Spleen (tissue), 11 donors: ENCODE measurements around the gene CUL9. TPM values are rescaled to one million over a fixed set of nuclear protein-coding genes. Genes with fewer than 3 reads are reported as not detected.
A peak's percentile ranks its signal among the peaks of the same experiment; 100 is the strongest.

ENCODE experiments used
- DNase-seq: peaks from one replicate; pipeline ENCODE4 v3.0.0-alpha.2; 2020
- H3K27ac ChIP-seq, 8 donors: fragments of 200-600 bp; sonication (generic) in 7 of 8; 1 replicate in 4 of 8; 2 replicates in 4 of 8; pipeline versions ENCODE4 v1.5.0 to v1.8.0; 2016 to 2021; ENCODE audit warnings: inconsistent platforms in 4 of 8, mild to moderate bottlenecking in 4 of 8, moderate library complexity in 1 of 8
- H3K27me3 ChIP-seq, 7 donors: fragments of 200-600 bp; sonication (generic) in 6 of 7; replicated peaks in 1 of 7; 1 replicate in 4 of 7; 2 replicates in 3 of 7; pipeline versions ENCODE4 v1.5.0 to v1.8.0; 2016 to 2021; ENCODE audit warnings: inconsistent platforms in 3 of 7, mild to moderate bottlenecking in 1 of 7
- H3K36me3 ChIP-seq, 6 donors: fragments of 200-600 bp; sonication (generic) in 5 of 6; 1 replicate in 4 of 6; 2 replicates in 2 of 6; pipeline versions ENCODE4 v1.5.0 to v1.8.0; 2016 to 2021; ENCODE audit warnings: inconsistent platforms in 2 of 6
- H3K4me1 ChIP-seq, 6 donors: fragments of 200-600 bp; sonication (generic) in 5 of 6; 1 replicate in 3 of 6; 2 replicates in 3 of 6; pipeline versions ENCODE4 v1.5.0 to v1.8.0; 2016 to 2021; ENCODE audit warnings: inconsistent platforms in 3 of 6
- H3K4me3 ChIP-seq, 8 donors: fragments of 200-600 bp; sonication (generic) in 7 of 8; 1 replicate in 4 of 8; 2 replicates in 4 of 8; pipeline versions ENCODE4 v1.5.0 to v1.8.0; 2016 to 2021; ENCODE audit warnings: inconsistent platforms in 4 of 8, mild to moderate bottlenecking in 4 of 8, moderate library complexity in 2 of 8
- H3K9me3 ChIP-seq, 8 donors: fragments of 200-600 bp; sonication (generic) in 7 of 8; 1 replicate in 4 of 8; 2 replicates in 4 of 8; pipeline versions ENCODE4 v1.5.0 to v1.8.0; 2016 to 2021; ENCODE audit warnings: inconsistent platforms in 4 of 8
- POLR2A ChIP-seq, 3 donors: fragments of 450-650 bp; IDR thresholded peaks; one replicate each; pipeline ENCODE4 v1.5.1; 2017; ENCODE audit warnings: antibody characterized with exemption in 3 of 3, mild to moderate bottlenecking in 1 of 3
- POLR2AphosphoS5 ChIP-seq, 3 donors: sonication (generic); formaldehyde crosslinking; IDR thresholded peaks; one replicate each; pipeline ENCODE4 v1.5.1; 2017; ENCODE audit warnings: antibody characterized with exemption in 3 of 3
- WGBS, 5 donors: extraction: QIAGEN DNeasy Blood & Tissue Kit in 3 of 5; methylation state at CpG; one replicate each; pipeline versions ENCODE4 v1.1.5 to v1.1.7; 2013 to 2018; 5-methylcytosine and 5-hydroxymethylcytosine counted together
- intact Hi-C: fragments of 100-400 bp; cut with DNase I; formaldehyde crosslinking; loops from one replicate; pipeline ENCODE4 v1.15.0; 2023; ENCODE audit warnings: low total_unique reads
- polyA plus RNA-seq, 3 donors: library from polyadenylated mRNA; stranded (reverse); fragments of 200-250 nt; gene quantifications; one replicate each; pipeline ENCODE4 v1.2.1, GENCODE V29; 2013
- total RNA-seq, 7 donors: library from RNA; depleted of rRNA in 3 of 7; stranded (reverse); fragments of >200 nt in 3 of 7; fragmentation: NEBNext Ultra II Directional in 4 of 7; extraction: Animal tissue kit (Norgen Biotek cat#: 25700) in 4 of 7; gene quantifications; one replicate each; pipeline versions ENCODE4 v1.1.0 to v1.2.1, GENCODE V29; 2016 to 2021
- TF ChIP-seq, protein P1 (sequence below), 11 experiments: fragments of 200-600 bp in 7 of 11; fragments of 450-650 bp in 4 of 11; sonication (generic) in 4 of 11; IDR thresholded peaks in 8 of 11; conservative IDR thresholded peaks in 3 of 11; 1 replicate in 7 of 11; 2 replicates in 4 of 11; pipeline versions ENCODE4 v1.4.0 to v1.8.0; 2016 to 2021; ENCODE audit warnings: antibody characterized with exemption in 11 of 11, inconsistent platforms in 4 of 11, mild to moderate bottlenecking in 1 of 11
- donor health status: healthy with polysubstance abuse.
- donor health status: DM: no; HTN: no; CAD: no; lungs with moderate emphysema.
- donor health status: DM: no; HTN: no; CAD: no.
- donor health status: Bipolar disorder and iron deficiency.
- donor health status: healthy.
- donor health status: DM: no; HTN: no; CAD: no.
- donor health status: DM: yes; HTN: yes; CAD: no.

The CUL9 gene
- total and polyA plus RNA-seq, 10 donors: 50.4 to 145 (median 69.1) TPM

DNA sequence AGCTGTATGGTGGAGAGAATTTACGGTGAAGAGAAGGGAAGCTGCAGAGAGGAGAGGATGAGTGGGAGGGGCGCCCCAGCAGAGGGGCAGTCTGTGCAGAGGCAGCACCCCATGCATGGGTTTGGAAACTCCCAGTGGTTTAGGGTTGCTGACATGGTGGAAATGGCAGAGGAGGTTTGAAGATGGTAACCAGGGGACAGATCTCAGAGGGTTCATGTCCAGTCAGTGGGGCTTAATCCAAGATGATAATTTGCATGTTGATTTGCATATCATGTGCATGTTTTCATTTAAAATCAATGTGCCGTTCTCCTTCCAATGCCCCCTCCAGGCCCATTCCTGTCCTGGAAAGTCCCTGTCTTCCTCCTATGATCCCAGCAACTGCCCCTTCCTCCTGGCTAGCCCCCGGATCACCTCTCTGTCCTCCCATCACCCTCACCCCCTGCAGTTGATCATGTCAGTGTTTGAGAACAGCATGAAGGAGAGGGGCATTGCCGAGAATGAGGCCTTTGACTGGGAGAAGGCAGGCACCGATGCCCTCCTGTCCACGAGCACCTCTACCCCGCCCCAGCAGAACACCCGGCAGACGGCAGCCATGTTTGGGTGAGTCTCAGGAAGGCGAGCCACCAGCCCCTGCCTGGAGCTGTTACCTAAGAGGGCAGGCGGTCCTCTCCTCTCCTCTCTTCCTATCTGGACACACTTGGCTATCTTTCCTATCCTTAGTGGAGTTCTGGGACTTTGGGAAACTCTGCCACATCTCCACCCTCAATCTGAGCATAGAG lies 75.6 kb downstream of the CUL9 start:
- H3K36me3 ChIP-seq: no peaks in the 10 kb centered on the region
- H3K27ac ChIP-seq: no peak overlapping the region
- H3K27me3 ChIP-seq: peaks cover 0 to 27% (median 0%) of the 10 kb centered on the region in 7 donors
- TF ChIP-seq, protein P1, sequence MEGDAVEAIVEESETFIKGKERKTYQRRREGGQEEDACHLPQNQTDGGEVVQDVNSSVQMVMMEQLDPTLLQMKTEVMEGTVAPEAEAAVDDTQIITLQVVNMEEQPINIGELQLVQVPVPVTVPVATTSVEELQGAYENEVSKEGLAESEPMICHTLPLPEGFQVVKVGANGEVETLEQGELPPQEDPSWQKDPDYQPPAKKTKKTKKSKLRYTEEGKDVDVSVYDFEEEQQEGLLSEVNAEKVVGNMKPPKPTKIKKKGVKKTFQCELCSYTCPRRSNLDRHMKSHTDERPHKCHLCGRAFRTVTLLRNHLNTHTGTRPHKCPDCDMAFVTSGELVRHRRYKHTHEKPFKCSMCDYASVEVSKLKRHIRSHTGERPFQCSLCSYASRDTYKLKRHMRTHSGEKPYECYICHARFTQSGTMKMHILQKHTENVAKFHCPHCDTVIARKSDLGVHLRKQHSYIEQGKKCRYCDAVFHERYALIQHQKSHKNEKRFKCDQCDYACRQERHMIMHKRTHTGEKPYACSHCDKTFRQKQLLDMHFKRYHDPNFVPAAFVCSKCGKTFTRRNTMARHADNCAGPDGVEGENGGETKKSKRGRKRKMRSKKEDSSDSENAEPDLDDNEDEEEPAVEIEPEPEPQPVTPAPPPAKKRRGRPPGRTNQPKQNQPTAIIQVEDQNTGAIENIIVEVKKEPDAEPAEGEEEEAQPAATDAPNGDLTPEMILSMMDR (IDR thresholded peaks at IDR 0.05 in 8 of 11, conservative IDR thresholded peaks at IDR 0.05 in 3 of 11): no peak
- TF ChIP-seq POLR2AphosphoS5 (IDR thresholded peaks at IDR 0.05): no peak
- TF ChIP-seq POLR2A (IDR thresholded peaks at IDR 0.05): no peak
- intact Hi-C loops: no loop called here
- H3K9me3 ChIP-seq: no peaks in the 10 kb centered on the region
- peak; percentile 13 for DNase-seq
- 78 to 83% (median 81%) methylated on average over 9 to 12 of the region's 12 CpGs for WGBS, 5 donors
- no peaks in the 10 kb centered on the region for H3K4me1 ChIP-seq
- no peak overlapping the region for H3K4me3 ChIP-seq

GRCh38 chr6:43258180-43258579 lies 76.2 kb downstream of the CUL9 start:
- intact Hi-C loops: no loop called here
- Histone ChIP-seq H3K27me3 (peaks cover 0 to 21% (median 0%) of the 10 kb centered on the region in 7 donors), H3K36me3 (no peaks in the 10 kb centered on the region), H3K4me3 (no peak overlapping the region), H3K9me3 (no peaks in the 10 kb centered on the region), H3K4me1 (no peaks in the 10 kb centered on the region), H3K27ac (no peak overlapping the region)
- peak; percentile 16 for DNase-seq
- no peak for TF ChIP-seq POLR2AphosphoS5 (IDR thresholded peaks at IDR 0.05)
- 64 to 86% (median 80%) methylated on average over 4 of the region's 4 CpGs for WGBS, 5 donors

- TF ChIP-seq POLR2AphosphoS5 (IDR thresholded peaks at IDR 0.05) (no peak), POLR2A (IDR thresholded peaks at IDR 0.05) (no peak)
- TF ChIP-seq, protein P1 (IDR thresholded peaks at IDR 0.05 in 8 of 11, conservative IDR thresholded peaks at IDR 0.05 in 3 of 11): no peak
- H3K4me1 ChIP-seq: peaks cover 0 to 5% (median 0%) of the 10 kb centered on the region in 6 donors
- WGBS, 5 donors: 90 to 96% (median 93%) methylated on average over 26 to 30 of the region's 30 CpGs
- DNase-seq: peak; percentile 59
- H3K27me3 ChIP-seq: peaks cover 0 to 12% (median 0%) of the 10 kb centered on the region in 7 donors
- intact Hi-C loops: no loop called here
- no peaks in the 10 kb centered on the region for H3K36me3 ChIP-seq
- H3K9me3 ChIP-seq: no peaks in the 10 kb centered on the region
- H3K27ac ChIP-seq: no peak overlapping the region
- H3K4me3 ChIP-seq: no peak overlapping the region
Observed at GRCh38 chr6:43258807-43259686, 77.1 kb downstream of the CUL9 start.

DNA sequence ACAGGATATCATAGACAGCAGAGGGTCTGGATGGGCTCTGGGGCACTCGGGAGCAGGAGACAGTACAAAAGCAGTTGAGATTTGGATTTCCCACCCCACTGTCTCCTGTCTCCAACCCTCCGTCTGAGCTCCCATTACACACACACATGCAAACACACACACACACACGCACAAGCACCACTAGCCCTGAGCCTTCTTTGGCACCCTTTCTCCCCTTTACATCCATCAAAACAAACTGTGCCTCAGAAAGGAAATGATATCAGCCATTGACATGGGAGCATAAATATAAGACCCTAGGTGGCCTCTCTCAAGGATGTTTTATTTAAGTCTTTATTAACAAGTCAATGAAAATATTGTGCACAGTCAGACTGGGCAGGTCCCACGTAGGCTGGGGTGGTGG lies 78.8 kb downstream of the CUL9 start:
- WGBS, 5 donors: 74 to 89% (median 81%) methylated on average over 4 of the region's 4 CpGs
- no peak overlapping the region for H3K27ac ChIP-seq
- DNase-seq: no peak
- H3K27me3 ChIP-seq: peaks cover 0 to 1% (median 0%) of the 10 kb centered on the region in 7 donors
- peaks cover 0 to 5% (median 0%) of the 10 kb centered on the region in 6 donors for H3K4me1 ChIP-seq
- no peaks in the 10 kb centered on the region for H3K36me3 ChIP-seq
- TF ChIP-seq POLR2A (IDR thresholded peaks at IDR 0.05) (no peak), POLR2AphosphoS5 (IDR thresholded peaks at IDR 0.05) (no peak)
- TF ChIP-seq, protein P1 (IDR thresholded peaks at IDR 0.05 in 8 of 11, conservative IDR thresholded peaks at IDR 0.05 in 3 of 11): no peak
- no peak overlapping the region for H3K4me3 ChIP-seq
- intact Hi-C loops: loop anchor here (5.0 kb wide), 1 partner anchor 247 kb away; no protein-coding TSS in a partner anchor
- no peaks in the 10 kb centered on the region for H3K9me3 ChIP-seq
